Endothelial cell (in vitro differentiated cells): Measurements from ENCODE around the gene PCED1A. TPM values are rescaled to one million over a fixed set of nuclear protein-coding genes. Genes with fewer than 3 reads are reported as not detected.

Source experiments
- DNase-seq: peaks from one replicate; pipeline ENCODE4 v3.0.0; 2021; ENCODE audit warnings: low spot score
- H3K27ac Mint-ChIP-seq: one replicate; pipeline ENCODE4 v1.8.0; 2021; ENCODE audit warnings: mixed read lengths, inconsistent platforms; ENCODE audit not compliant: unreplicated experiment
- H3K27me3 Mint-ChIP-seq: one replicate; pipeline ENCODE4 v1.8.0; 2021; ENCODE audit warnings: mild to moderate bottlenecking, moderate library complexity, mixed read lengths, inconsistent platforms; ENCODE audit not compliant: unreplicated experiment
- H3K36me3 Mint-ChIP-seq: one replicate; pipeline ENCODE4 v1.8.0; 2021; ENCODE audit warnings: mild to moderate bottlenecking, low read depth, mixed read lengths, inconsistent platforms; ENCODE audit not compliant: unreplicated experiment
- H3K4me1 Mint-ChIP-seq: one replicate; pipeline ENCODE4 v1.8.0; 2021; ENCODE audit warnings: mild to moderate bottlenecking, mixed read lengths, inconsistent platforms; ENCODE audit not compliant: unreplicated experiment
- H3K4me3 Mint-ChIP-seq: one replicate; pipeline ENCODE4 v1.8.0; 2021; ENCODE audit warnings: mild to moderate bottlenecking, mixed read lengths, inconsistent platforms; ENCODE audit not compliant: unreplicated experiment
- H3K9me3 Mint-ChIP-seq: one replicate; pipeline ENCODE4 v1.8.0; 2021; ENCODE audit warnings: mixed read lengths, inconsistent platforms; ENCODE audit not compliant: unreplicated experiment
- CTCF ChIP-seq: fragments of 200-600 bp; sonication (generic); IDR thresholded peaks from one replicate; pipeline ENCODE4 v1.5.0; 2021; ENCODE audit warnings: antibody characterized with exemption; ENCODE audit not compliant: unreplicated experiment
- long read RNA-seq: library from polyadenylated mRNA; unstranded; transcript quantifications from one replicate; pipeline ENCODE4 v2.0.0, GENCODE V29; 2020; ENCODE audit not compliant: unreplicated experiment
- total RNA-seq: library from RNA; stranded (reverse); fragmentation: NEBNext Ultra II Directional; extraction: Animal tissue kit (Norgen Biotek cat#: 25700); gene quantifications from one replicate; pipeline ENCODE4 v1.2.1, GENCODE V29; 2021; ENCODE audit not compliant: unreplicated experiment

The PCED1A gene, protein sequence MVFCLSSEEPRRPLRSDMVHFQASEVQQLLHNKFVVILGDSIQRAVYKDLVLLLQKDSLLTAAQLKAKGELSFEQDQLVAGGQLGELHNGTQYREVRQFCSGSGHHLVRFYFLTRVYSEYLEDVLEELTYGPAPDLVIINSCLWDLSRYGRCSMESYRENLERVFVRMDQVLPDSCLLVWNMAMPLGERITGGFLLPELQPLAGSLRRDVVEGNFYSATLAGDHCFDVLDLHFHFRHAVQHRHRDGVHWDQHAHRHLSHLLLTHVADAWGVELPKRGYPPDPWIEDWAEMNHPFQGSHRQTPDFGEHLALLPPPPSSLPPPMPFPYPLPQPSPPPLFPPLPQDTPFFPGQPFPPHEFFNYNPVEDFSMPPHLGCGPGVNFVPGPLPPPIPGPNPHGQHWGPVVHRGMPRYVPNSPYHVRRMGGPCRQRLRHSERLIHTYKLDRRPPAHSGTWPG
- total RNA-seq: 30.9 TPM
- long read RNA-seq, partial matches to known transcripts: 0 of 5 reads
- long read RNA-seq, other reads (novel, unspliced or antisense): 1 of 5 reads

- Mint-ChIP-seq H3K27ac (peak within 1 kb of the TSS; percentile 79), H3K27me3 (peaks cover 18% of the 10 kb centered on the region), H3K4me1 (peaks cover 21% of the 10 kb centered on the region), H3K36me3 (peaks cover 24% of the 10 kb centered on the region), H3K9me3 (no peaks in the 10 kb centered on the region), H3K4me3 (peak within 1 kb of the TSS; percentile 94)
- TF ChIP-seq CTCF: no peak
- DNase-seq: peak; percentile 88
Observed at GRCh38 chr20:2840138-2840966, at the start of gene PCED1A, which contains the start of gene VPS16. Gene PCED1A, minus strand, starts transcription at chr20:2840655. Its CDS starts 743 bp downstream, at chr20:2839912. Gene VPS16, plus strand, starts transcription at chr20:2840745. Its CDS starts 30 bp downstream, at chr20:2840775.

- no peak for DNase-seq
- no peak overlapping the region for H3K27ac Mint-ChIP-seq
- H3K27me3 Mint-ChIP-seq: no peaks in the 10 kb centered on the region
- H3K9me3 Mint-ChIP-seq: no peaks in the 10 kb centered on the region
- no peak overlapping the region for H3K4me3 Mint-ChIP-seq
- H3K36me3 Mint-ChIP-seq: no peaks in the 10 kb centered on the region
- TF ChIP-seq CTCF: no peak
- peaks cover 9% of the 10 kb centered on the region for H3K4me1 Mint-ChIP-seq
Observed at GRCh38 chr20:2889797-2890196, 49.3 kb upstream of the PCED1A start.

- no peak overlapping the region for H3K4me3 Mint-ChIP-seq
Observed at GRCh38 chr20:2889209-2889608, 48.8 kb upstream of the PCED1A start.

DNA sequence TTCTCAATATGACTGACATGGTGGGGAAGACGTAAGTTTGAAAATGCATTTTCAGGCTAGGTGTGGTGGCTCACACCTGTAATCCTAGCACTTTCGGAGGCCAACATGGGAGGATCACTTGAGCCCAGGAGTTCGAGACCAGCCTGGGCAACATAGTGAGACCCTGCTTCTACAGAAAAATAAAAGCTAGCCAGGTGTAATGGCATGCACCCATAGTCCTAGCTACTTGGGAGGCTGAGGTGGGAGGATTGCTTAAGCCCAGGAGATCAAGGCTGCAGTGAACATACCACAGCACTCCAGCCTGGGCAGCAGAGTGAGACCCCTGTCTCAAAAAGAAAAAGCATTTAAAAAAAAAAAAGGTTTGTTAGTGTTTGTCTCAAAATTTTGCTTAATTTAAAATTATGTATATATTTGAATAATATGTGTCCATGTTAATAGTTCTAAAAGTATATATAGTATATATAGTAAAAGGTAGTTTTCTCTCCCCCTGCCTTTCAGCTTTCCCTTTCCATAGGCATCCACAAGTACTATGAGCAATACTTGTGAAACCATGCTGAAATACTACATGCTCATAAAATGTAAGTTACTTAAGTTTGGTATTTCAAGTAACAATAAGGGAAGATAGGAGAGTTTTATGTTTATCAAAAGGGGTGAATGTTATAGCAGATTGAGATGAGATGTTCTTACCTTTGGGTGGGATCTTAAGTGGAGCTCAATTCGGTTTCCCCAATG is 47.9 kb upstream of the PCED1A start:
- Mint-ChIP-seq H3K4me1 (peaks cover 9% of the 10 kb centered on the region), H3K27ac (no peak overlapping the region), H3K4me3 (no peak overlapping the region), H3K27me3 (no peaks in the 10 kb centered on the region), H3K36me3 (no peaks in the 10 kb centered on the region), H3K9me3 (no peaks in the 10 kb centered on the region)
- no peak for TF ChIP-seq CTCF
- DNase-seq: no peak

More at GRCh38 chr20:2889209-2889608, 48.8 kb upstream of the PCED1A start:
- no peak for DNase-seq
- no peaks in the 10 kb centered on the region for H3K36me3 Mint-ChIP-seq
- peaks cover 9% of the 10 kb centered on the region for H3K4me1 Mint-ChIP-seq
- no peaks in the 10 kb centered on the region for H3K9me3 Mint-ChIP-seq
- no peak overlapping the region for H3K27ac Mint-ChIP-seq
- no peak for TF ChIP-seq CTCF
- no peaks in the 10 kb centered on the region for H3K27me3 Mint-ChIP-seq
